PFSK-1 (cell line): Measurements from ENCODE around the gene THG1L.

ENCODE experiments used
- FOXP2 ChIP-seq: optimal IDR thresholded peaks from 2 replicates; pipeline ENCODE3; 2011; ENCODE audit warnings: borderline replicate concordance, control low read depth, inconsistent platforms; ENCODE audit not compliant: insufficient read depth; ENCODE audit errors: extremely low read length, extremely low read depth
- POLR2AphosphoS5 ChIP-seq: IDR thresholded peaks from 2 replicates; pipeline ENCODE4 v1.6.1; 2012; ENCODE audit warnings: low read depth, mild to moderate bottlenecking, control low read depth, low read length, moderate library complexity
- SIN3A ChIP-seq: IDR thresholded peaks from 2 replicates; pipeline ENCODE4 v1.6.1; 2012; ENCODE audit warnings: mild to moderate bottlenecking, low read length, moderate library complexity, borderline replicate concordance; ENCODE audit not compliant: insufficient read depth
- TAF1 ChIP-seq: IDR thresholded peaks from 2 replicates; pipeline ENCODE4 v1.6.1; 2012; ENCODE audit warnings: low read length, control low read depth, borderline replicate concordance; ENCODE audit not compliant: insufficient read depth
- TF ChIP-seq, protein P1 (sequence below), 2 experiments: IDR thresholded peaks; 2 replicates each; pipeline versions ENCODE4 v1.6.1 to v1.8.0; 2011 to 2012; ENCODE audit warnings: low read depth in 2 of 2, low read length in 2 of 2, control low read depth in 1 of 2, inconsistent platforms in 1 of 2, mild to moderate bottlenecking in 1 of 2, moderate library complexity in 1 of 2; ENCODE audit not compliant: insufficient read depth in 1 of 2

DNA sequence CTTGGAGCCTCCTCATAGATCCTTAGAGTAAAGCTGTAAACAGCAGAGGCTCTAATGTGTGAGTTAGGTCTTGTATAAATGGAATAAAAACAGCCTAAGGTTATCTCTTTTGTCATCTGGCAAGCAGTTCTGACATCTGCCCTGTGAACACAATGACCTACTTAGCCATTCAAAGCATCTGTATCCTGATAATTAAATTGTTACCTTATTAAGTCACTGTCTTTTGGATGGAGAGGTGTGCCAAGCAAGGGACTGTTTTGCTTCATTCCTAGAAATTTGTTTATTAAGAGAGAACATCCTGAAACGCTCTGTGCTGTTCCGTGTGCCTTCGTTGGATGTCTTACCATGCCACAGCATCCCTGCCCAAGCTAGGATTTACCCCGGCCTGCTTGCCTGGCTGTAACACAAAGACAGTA is 13.8 kb downstream of the THG1L start:
- TF ChIP-seq TAF1 = no peak
- TF ChIP-seq SIN3A = no peak
- TF ChIP-seq, protein P1, sequence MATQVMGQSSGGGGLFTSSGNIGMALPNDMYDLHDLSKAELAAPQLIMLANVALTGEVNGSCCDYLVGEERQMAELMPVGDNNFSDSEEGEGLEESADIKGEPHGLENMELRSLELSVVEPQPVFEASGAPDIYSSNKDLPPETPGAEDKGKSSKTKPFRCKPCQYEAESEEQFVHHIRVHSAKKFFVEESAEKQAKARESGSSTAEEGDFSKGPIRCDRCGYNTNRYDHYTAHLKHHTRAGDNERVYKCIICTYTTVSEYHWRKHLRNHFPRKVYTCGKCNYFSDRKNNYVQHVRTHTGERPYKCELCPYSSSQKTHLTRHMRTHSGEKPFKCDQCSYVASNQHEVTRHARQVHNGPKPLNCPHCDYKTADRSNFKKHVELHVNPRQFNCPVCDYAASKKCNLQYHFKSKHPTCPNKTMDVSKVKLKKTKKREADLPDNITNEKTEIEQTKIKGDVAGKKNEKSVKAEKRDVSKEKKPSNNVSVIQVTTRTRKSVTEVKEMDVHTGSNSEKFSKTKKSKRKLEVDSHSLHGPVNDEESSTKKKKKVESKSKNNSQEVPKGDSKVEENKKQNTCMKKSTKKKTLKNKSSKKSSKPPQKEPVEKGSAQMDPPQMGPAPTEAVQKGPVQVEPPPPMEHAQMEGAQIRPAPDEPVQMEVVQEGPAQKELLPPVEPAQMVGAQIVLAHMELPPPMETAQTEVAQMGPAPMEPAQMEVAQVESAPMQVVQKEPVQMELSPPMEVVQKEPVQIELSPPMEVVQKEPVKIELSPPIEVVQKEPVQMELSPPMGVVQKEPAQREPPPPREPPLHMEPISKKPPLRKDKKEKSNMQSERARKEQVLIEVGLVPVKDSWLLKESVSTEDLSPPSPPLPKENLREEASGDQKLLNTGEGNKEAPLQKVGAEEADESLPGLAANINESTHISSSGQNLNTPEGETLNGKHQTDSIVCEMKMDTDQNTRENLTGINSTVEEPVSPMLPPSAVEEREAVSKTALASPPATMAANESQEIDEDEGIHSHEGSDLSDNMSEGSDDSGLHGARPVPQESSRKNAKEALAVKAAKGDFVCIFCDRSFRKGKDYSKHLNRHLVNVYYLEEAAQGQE (IDR thresholded peaks at IDR 0.05; ENCODE audit: insufficient read depth in 1 of 2, low read depth in 2 of 2, low read length in 2 of 2) = no peak
- no peak for TF ChIP-seq POLR2AphosphoS5
- TF ChIP-seq FOXP2 = no peak
